Activated effector memory CD4-positive, alpha-beta T cell treated with Interleukin-2 at 50 U/mL for 16 hours (primary cell): ENCODE results near the gene LAPTM4A.
"Not testable (repeated sequence)": the region's sequence is repeated elsewhere in the genome, so short reads cannot be mapped to it uniquely, and the experiment has no call there.

ENCODE experiments used
- DNase-seq: peaks from one replicate; pipeline ENCODE4 v3.0.0-alpha.2; 2020

The LAPTM4A gene

GRCh38 chr2:20050104-20050645, 1.3 kb downstream of the LAPTM4A start:
- no peak for DNase-seq

- no peak for DNase-seq
Measured at GRCh38 chr2:20049637-20050036, 1.8 kb downstream of the LAPTM4A start.

- no peak for DNase-seq
Measured at GRCh38 chr2:20048488-20049448, 2.7 kb downstream of the LAPTM4A start.

- not testable (repeated sequence) for DNase-seq
Measured at GRCh38 chr2:20045712-20046292, 5.6 kb downstream of the LAPTM4A start.

GRCh38 chr2:20044778-20045177, 6.7 kb downstream of the LAPTM4A start:
- no peak for DNase-seq

GRCh38 chr2:20042531-20042930, 8.9 kb downstream of the LAPTM4A start:
- no peak for DNase-seq

- no peak for DNase-seq
Measured at GRCh38 chr2:20040489-20041172, 10.8 kb downstream of the LAPTM4A start.

- DNase-seq, result no peak
Measured at GRCh38 chr2:20037660-20038059, 13.8 kb downstream of the LAPTM4A start.

- no peak for DNase-seq
Measured at GRCh38 chr2:20035955-20036666, 15.3 kb downstream of the LAPTM4A start.

- DNase-seq, result no peak
Measured at GRCh38 chr2:20034821-20035220, 16.6 kb downstream of the LAPTM4A start.

GRCh38 chr2:20034218-20034617, 17.2 kb downstream of the LAPTM4A start:
- no peak for DNase-seq

GRCh38 chr2:20033322-20033721, 18.1 kb downstream of the LAPTM4A start:
- DNase-seq, result no peak

GRCh38 chr2:20030224-20030623, 21.2 kb downstream of the LAPTM4A start:
- no peak for DNase-seq

- no peak for DNase-seq
Measured at GRCh38 chr2:20027705-20028434, 23.6 kb downstream of the LAPTM4A start.

GRCh38 chr2:20027260-20027677, 24.2 kb downstream of the LAPTM4A start:
- DNase-seq, result no peak

- DNase-seq, result no peak
Measured at GRCh38 chr2:20025065-20025786, 26.2 kb downstream of the LAPTM4A start.

GRCh38 chr2:20023688-20024087, 27.7 kb downstream of the LAPTM4A start:
- DNase-seq, result no peak

- no peak for DNase-seq
Measured at GRCh38 chr2:20021405-20022009, 29.9 kb downstream of the LAPTM4A start.

GRCh38 chr2:20019747-20020146, 31.7 kb downstream of the LAPTM4A start:
- DNase-seq, result no peak

- DNase-seq, result no peak
Measured at GRCh38 chr2:20018601-20019152, 32.8 kb downstream of the LAPTM4A start.
